ENCODE measurements around the gene HHAT.

DNA sequence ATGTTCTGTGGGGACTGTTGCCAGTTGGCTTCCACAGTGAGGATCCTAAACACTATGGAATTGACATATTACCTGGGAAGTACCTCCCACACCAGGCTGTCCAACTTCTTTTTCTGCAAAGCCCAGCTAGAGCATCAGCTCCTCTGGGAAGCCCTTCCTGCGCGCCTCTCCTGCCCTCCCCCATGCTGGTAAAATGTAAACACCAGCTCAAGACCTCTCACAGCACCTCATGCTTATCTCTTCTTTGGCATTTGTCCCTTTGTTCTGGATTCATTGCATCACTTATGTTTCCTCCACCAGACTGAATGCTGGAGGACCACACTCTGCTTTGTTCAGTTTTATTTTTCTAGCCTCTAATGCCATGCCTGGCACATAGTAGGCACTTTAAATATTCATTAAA, 172.1 kb downstream of the HHAT start:
- TF ChIP-seq POLR2A (IDR thresholded peaks at IDR 0.05; ENCODE audit: low read length) (no peak), RCOR1 (IDR thresholded peaks at IDR 0.05; ENCODE audit: low read depth, low read length) (no peak), POLR2AphosphoS2 (conservative IDR thresholded peaks at IDR 0.05; ENCODE audit: low read length) (no peak), ZFP36 (IDR thresholded peaks at IDR 0.05; ENCODE audit: borderline replicate concordance, partially characterized antibody) (no peak), SMC3 (IDR thresholded peaks at IDR 0.05) (no peak), ZC3H11A (IDR thresholded peaks at IDR 0.05) (no peak), ESRRA (IDR thresholded peaks at IDR 0.05; ENCODE audit: borderline replicate concordance, low read length) (no peak), CEBPB (IDR thresholded peaks at IDR 0.05) (no peak), RAD21 (conservative IDR thresholded peaks at IDR 0.05 in 1 of 2, IDR thresholded peaks at IDR 0.05 in 1 of 2) (no peak), USF2 (IDR thresholded peaks at IDR 0.05) (no peak), FOSL2 (IDR thresholded peaks at IDR 0.05) (no peak), FOSL2 (CRISPR knock-in tag; IDR thresholded peaks at IDR 0.05) (no peak)
- TF ChIP-seq, protein P1, sequence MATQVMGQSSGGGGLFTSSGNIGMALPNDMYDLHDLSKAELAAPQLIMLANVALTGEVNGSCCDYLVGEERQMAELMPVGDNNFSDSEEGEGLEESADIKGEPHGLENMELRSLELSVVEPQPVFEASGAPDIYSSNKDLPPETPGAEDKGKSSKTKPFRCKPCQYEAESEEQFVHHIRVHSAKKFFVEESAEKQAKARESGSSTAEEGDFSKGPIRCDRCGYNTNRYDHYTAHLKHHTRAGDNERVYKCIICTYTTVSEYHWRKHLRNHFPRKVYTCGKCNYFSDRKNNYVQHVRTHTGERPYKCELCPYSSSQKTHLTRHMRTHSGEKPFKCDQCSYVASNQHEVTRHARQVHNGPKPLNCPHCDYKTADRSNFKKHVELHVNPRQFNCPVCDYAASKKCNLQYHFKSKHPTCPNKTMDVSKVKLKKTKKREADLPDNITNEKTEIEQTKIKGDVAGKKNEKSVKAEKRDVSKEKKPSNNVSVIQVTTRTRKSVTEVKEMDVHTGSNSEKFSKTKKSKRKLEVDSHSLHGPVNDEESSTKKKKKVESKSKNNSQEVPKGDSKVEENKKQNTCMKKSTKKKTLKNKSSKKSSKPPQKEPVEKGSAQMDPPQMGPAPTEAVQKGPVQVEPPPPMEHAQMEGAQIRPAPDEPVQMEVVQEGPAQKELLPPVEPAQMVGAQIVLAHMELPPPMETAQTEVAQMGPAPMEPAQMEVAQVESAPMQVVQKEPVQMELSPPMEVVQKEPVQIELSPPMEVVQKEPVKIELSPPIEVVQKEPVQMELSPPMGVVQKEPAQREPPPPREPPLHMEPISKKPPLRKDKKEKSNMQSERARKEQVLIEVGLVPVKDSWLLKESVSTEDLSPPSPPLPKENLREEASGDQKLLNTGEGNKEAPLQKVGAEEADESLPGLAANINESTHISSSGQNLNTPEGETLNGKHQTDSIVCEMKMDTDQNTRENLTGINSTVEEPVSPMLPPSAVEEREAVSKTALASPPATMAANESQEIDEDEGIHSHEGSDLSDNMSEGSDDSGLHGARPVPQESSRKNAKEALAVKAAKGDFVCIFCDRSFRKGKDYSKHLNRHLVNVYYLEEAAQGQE (IDR thresholded peaks at IDR 0.05): no peak
- TF ChIP-seq, protein P2, sequence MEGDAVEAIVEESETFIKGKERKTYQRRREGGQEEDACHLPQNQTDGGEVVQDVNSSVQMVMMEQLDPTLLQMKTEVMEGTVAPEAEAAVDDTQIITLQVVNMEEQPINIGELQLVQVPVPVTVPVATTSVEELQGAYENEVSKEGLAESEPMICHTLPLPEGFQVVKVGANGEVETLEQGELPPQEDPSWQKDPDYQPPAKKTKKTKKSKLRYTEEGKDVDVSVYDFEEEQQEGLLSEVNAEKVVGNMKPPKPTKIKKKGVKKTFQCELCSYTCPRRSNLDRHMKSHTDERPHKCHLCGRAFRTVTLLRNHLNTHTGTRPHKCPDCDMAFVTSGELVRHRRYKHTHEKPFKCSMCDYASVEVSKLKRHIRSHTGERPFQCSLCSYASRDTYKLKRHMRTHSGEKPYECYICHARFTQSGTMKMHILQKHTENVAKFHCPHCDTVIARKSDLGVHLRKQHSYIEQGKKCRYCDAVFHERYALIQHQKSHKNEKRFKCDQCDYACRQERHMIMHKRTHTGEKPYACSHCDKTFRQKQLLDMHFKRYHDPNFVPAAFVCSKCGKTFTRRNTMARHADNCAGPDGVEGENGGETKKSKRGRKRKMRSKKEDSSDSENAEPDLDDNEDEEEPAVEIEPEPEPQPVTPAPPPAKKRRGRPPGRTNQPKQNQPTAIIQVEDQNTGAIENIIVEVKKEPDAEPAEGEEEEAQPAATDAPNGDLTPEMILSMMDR (IDR thresholded peaks at IDR 0.05): no peak
